COLO829 (cell line): ENCODE results near the gene INSIG2.

ENCODE experiments used
- DNase-seq: peaks from one replicate; pipeline ENCODE4 v3.0.0; 2012; ENCODE audit warnings: low spot score

INSIG2 gene

DNA sequence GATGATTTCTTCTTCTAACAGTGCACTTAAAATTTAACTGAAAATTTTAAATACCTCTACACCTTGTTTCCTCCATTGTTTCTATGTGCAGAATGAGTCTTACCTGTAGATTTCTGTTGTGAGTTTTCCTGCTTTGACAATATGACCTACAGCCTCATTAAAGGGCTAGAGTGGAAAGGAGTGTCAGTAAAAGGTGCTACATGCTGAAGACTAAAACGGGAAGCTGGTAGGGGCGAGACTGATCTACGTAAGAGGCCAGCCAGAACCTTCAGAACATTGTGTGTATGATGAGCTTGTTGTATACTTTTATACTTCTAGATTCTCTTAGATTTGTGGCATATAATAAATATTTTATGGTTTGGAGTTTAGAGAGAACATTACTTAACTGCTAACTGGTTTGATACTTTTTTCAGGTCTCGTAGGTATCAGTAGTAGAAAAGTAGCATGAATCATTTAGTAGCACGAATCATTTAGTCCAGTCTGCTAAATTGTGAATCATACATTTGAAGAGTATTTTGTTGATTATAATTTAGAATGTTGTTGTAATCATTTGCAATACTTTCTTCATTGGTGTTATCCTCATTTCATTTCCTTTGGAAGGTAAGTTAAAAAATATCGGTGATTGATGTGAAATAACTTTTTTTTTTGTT, 14.3 kb downstream of the INSIG2 start:
- DNase-seq = no peak

DNA sequence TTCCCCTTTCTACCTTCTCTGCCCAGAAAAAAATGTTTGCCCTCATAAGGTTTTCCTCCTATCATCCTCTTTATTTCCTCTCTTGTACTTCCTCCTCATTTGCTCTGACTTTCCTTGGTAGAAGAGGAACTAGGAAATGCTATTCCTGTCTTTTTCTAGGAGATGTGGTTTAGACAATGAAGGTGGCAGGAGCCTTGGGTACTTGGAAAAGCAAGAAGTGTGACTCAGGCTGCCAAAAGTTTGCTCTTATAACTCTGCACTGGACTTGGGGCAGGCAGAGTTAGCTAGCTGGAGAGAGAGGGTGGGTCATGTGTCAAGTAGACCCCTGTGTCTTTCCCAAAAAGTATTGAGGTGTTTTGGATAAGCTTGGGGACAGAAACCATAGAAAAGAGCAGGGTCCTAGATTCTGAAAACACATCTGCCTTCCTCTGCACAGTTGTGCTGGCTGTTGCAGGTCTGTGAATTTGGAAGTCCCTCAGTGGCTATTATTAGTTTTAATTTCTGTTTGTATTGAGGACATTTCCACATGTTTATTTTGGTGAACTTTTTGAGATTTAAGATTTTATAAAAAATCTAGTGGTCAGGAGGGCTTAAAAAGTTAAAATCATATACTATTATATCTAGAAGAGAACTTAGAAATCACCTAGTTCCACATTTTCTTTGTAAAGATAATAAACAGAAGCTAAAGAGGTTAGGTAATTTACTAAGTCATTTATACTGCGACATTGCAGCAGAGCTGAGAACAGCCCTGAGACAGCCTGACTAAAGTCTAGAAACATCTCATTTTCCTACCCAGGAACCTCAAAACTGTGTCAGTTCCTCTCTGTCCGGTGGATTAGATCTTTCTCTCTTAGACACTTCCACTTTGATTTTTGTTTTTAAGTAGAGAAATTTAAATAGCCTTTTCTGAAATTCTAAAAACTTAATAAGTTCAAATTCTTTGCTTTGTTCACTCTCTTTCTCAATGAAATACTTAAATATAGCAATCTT, 16.0 kb downstream of the INSIG2 start:
- DNase-seq = no peak

DNA sequence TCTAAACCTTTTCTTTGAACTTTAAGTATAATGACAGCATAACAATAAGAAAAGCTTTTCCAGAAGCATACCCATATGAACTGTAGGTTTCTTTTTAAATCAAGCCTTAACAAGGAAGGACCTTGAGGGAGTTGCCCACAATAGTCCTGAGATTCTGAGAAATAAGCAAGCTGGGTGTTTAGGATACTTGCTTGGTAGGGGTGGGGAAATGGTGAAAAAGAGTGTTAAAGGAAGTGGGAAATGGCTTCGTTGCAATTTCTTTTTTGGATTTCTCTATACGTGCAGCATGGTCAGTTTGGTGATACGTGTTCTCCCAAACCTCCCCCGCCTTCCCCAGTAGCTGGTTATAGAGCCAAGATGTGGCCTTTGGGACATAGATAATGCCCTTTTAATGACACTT, 17.2 kb downstream of the INSIG2 start:
- no peak for DNase-seq

DNA sequence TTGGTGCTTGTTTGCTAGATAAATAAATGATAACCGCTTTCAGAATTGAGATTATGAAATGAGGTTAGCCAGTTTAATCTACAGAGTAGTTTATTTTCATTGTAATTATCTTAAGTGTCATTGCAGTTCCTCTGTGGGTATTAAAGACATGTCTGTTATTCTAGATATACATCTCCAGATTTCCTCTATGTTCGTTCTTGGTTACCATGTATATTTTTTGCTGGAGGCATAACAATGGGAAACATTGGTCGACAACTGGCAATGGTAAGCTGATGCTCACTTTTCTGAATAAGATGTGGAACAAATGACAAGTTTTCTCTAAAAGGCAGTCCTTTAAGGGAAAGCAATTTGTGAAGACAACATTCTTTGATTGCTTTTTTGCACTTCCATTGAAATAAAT, 18.7 kb downstream of the INSIG2 start:
- no peak for DNase-seq

DNA sequence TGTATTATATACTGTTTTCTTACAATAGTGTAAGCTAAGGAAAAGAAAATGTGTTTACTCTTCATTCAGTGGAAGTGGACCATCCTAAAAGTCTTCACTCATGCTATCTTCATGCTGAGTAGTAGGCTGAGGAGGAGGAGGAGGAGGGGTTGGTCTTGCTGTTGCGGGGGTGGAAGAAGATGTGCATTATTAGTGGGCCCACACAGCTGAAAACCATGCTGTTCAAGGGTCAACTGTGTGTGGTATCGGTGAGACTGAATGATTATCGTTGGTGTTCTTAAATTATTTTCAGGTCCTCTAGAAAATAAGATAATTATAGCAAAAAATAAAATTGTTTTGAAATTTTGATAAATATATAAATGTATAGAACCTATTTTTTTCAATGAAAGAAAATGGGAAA, 22.0 kb downstream of the INSIG2 start:
- no peak for DNase-seq

DNA sequence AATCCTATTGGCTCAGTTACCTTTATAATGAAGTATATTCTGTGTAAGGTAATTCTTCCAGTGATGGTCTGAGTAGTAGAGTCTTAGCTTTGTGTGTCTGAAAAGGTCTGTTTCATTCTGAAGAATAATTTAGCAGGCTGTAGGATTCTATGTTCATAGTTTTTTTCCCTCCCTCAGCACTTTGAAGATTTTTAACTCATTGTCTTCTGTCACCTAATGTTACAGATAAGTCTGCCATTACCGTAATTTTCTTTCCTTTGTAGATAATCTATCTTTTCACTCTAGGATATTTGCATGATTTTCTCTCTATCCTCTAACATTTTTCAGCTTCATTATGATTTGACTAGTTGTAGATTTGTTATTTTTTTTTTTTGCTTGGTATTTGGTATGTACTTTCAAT, 22.7 kb downstream of the INSIG2 start:
- no peak for DNase-seq

DNA sequence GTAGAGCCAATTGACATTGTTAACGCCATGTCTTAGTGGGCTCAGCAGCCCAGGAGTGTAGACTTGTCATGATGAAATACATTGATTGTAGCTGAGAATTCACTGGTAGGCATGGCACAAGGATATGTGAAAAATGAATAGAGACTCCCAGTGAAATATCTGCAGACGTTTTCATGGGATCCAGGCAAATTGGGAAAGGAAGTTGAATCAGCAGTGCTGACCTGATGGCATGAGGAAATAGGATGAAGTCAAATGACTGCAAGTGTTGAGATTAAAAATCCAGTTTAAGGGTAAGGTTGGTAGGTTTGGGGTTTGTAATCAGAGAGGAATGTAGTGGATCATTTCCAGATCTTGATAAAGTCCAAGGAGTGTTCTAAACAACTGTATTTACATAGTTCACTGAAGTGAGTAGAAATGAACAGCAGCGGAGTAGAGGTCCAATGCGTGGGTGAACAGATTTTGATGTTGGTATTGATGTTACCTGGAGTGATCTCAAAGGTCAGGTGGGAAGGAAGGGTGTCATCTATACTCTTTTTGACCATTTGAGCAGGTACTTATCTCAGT, 24.6 kb downstream of the INSIG2 start:
- DNase-seq = no peak

DNA sequence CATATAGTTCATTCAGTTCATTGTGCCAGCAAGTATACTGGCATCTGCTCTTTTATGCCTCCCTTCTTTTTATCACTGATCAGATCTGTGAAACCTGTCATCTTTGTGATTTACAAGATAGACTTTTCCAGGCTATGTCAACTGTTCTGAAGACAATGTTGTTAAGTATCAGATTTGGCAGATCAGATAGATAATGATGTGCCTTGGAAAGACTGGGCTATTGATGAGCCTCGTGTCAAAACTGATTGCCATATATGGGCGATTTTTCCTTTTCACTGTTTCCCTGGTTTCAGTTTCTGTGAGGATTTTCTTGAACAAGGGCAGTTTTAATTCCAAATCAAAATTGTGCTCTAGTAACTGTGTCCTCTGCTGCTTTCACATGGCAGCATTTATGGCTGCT, 26.6 kb downstream of the INSIG2 start:
- DNase-seq = no peak

DNA sequence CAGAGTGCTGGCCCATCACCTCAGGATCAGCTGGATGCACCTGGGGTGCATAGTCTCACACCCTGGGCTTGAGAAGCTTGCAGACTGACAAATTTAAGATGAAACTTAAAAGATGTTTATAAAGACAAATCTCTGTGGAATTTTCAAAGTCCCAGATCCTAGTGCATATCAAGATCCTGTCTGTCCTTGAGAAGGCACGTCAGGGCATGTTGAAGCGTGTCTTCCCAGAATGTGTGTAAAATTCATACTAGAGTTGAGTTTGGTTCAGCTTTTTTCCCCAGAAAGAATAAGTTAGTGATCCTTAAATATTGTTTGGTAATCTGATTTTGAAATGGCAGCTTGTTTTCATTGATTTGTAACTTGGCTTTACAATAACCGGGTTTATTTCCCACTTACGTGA, 27.5 kb downstream of the INSIG2 start:
- DNase-seq = no peak

DNA sequence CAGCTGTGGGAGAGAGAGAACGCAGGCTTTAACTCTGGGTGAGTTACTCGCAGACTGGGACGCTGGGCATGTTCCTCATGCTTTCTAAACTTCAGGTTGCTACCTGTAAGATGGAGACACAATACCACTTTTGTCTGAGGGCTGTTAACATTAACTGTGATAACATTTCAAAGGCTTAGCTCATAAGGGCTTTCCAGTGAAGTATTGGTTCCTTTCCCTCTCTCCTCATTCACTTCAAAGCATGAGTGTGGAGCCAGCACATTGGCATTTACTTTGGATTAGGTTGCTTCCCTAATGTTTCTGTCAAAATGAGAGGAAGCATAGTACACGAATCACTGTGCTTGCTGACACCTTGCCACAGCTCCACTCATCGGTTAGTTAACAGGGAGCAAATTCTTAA, 30.2 kb downstream of the INSIG2 start:
- no peak for DNase-seq

DNA sequence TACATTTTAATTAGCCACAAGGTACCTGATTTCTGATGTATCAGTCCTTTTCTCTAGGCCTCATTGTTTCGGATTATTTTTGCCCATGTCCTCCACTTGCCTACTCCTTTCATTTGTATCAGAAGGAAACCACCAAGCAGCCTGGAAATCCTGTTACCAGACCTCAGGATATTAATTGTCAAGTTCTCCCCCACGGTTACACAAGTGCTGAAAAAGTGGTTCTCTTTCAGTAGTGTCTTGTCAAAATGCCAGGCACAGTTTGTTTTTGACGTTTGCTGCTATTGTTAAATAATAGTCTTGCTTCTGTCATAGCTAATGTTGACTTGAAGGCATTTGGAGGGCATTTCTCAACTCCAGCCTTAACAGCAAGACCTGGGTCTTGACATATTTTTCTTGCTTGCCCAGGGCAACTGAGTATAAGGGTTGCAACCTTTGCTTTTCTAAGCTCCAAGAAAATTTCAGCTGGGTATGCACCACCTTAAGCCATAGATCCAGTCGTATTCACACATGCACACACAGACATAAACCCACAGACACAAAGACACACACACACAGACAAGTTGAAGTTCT, 31.0 kb downstream of the INSIG2 start:
- no peak for DNase-seq

DNA sequence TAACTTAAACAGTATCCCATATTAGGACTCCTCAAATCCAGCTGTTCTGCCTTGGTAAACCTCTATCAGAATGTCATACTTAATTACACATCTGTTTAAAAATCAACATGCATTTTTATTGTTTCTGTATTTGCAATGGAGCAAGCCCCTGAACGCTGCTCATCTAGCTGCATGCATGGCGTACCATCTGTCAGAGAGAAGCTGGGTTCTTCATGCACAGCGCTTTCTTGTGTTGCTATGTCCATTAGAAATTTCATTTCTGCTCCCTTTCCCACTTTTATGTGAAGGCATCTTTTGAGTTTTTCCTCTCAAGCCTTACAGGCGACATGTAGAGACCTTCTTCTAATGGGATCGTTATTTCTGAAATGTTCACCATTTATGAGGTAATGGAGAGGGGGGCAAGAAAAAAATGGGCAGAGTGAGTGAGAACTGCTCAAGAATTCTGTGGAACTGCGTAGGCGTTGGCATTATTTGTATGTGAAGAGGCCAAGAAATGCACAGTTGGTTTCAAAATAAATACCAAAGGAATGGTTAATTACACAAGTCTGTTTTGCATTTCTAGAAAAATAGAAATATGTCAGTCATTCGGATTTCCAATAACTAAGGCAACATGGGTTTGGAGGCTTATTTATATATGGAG, 31.6 kb downstream of the INSIG2 start:
- no peak for DNase-seq

DNA sequence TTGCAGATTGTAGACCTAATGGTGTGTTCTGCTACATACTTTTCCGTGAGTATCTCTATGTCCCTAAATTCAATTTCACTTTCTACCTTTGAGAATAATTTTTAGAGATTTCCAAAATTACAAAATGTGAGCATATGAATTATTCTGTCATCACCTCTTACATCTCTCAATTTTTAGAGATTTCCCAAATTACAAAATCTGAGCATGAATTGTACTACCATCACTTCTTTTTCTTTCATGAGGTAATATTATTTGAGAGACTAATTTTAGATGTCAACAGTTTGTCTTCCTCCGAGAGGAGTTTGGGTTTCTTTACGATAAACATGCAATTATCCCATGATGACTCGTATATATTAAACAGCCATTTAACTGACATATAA, 32.1 kb downstream of the INSIG2 start:
- DNase-seq = no peak

DNA sequence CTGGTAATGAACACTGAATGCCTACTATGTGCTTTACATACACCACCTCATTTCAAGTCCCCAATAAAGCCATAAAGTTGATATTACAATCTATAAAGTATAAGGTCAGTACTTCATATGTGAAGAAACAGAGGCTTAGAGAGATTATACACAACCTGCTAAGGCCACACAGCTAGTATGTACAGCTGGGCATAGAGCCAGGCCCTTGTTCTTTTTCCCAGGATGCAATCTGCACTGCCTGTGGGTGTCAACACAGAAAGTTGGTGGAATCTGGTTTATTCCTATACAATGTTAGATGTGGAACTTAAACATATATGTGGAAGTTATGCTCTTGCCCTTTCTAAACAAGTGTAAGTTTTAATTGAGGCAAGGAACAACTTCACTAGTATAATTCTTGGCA, 32.8 kb downstream of the INSIG2 start:
- no peak for DNase-seq

DNA sequence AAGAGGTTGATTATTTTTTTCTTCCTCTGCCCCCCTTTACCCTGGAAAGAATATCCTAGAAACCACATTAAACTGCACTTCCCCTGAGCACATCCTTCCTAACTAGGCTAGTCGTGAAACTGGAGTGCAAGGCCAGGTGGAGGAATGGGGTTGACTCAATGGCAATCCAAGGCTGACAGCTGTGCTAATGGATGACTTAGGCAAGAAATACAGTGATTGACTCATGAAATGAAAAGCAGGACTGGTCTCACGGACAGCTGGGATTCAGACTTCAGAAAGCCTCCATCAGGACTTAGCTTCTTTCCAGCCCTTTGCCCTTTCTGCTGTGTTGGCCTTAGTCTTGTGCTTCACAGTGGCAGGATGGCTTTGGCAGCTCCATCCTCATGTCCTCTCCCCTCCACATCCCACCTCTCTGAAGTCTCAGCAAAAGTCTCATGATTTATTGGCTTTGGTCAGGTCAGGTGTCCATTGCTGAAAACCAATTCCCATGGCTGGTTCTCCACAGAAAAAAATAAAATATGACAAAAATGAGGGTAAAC, 33.8 kb downstream of the INSIG2 start:
- no peak for DNase-seq

DNA sequence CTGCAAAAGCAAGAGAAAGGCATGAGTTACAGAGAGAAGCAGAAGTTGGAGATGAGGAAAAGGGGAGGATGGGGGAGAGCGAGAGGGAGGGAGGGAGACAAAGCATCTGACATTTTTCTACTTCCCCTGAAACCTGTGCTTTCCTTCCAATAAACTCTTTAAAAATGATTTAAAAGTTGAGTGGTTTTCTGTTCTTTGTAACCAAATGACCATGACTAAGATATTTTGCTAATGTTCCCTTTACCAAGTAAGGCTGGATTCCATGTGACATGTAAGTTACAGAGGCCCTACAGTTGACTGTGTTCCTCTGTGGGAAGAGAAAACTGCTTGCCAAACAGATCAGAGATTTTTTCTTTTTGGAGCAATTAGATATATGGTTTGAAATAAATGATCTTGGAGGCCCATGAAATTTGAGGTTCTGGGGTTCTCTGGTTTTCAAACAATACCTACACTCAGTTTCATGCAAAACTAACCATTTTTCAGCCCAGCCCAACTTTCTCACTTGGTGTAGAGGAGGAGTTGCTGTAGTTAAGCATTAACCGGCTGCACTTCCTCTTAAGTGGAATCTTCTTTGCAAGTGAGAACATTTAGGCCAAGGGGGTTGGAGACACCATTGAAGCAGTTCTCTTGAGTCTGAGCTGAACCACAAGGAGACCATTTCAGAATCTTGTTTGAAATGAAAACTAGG, 34.5 kb downstream of the INSIG2 start:
- no peak for DNase-seq

DNA sequence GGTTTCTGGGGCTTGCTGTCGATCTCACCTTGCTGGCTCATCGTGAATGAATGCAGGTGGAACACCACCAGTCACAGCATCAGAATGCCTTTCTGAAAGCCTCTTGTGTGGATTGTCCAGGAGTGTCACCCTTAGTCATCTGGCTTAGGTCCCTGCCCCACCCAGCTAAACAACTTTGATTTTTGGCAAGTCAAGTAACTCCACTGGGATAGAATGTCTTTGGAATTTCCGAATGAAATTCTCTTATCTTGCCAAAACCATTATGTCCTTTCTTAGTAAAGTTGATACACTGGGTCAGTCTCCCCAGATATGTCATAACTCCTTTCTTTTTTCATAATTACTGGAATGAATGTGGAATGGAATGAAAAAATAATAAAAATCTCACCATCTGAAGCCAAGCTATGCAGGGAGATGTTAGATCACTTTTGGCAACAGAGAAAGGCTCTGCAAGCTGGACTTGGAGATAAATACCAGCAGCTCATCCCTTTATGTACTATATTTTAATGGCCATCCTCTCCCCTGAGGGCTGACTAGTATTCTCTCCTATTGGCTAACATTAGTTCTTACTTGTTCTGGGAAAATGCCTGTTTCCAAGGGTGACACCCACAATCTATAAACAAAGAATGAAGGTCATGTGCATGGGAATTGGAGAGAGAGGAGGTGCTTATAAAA, 35.4 kb downstream of the INSIG2 start:
- peak; percentile 72 for DNase-seq

DNA sequence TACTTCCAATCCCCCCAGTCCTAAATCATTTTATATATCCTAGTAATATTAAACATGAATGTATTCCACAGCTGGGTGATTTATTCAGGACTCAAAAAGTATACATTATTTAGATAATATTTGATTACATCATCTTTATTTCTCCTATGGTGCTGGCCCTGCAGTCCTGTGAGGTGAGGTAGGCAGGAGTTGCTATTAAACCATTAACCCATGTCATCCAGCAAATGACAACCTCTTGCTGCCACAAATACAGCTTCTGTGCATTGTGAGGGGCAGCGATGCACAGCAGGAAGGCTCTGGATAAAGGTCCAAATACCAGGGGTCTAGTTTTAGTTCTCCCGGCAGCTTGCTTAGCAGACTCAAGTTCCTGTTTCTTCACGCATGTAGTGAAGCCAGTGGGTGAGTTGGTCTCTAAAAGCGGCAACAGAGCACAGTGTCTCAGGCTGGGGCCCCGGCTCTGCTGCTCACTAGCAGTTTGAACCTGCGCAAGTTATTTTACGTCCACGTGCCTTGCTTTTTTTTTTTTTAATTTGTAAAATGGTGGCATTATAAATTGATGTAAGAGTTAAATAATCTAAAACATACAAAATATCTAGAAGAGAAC, 36.1 kb downstream of the INSIG2 start:
- no peak for DNase-seq

DNA sequence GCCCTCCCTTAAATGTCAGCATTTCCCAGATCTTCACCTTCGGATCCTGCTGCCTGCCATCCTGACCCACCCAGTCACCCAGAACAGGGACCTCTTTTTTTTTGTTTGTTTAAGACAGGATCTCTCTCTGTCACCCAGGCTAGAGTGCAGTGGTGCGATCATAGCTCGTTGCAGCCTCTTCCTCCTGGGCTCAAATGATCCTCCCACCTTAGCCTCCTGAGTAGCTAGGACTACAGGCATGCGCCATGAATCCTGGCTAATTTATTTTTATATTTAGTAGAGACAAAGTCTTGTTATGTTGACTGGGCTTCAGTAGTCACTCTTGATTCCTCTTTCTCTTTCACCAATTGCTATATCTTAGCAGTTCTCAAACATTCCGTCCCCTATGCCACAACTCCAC, 39.0 kb downstream of the INSIG2 start:
- no peak for DNase-seq

DNA sequence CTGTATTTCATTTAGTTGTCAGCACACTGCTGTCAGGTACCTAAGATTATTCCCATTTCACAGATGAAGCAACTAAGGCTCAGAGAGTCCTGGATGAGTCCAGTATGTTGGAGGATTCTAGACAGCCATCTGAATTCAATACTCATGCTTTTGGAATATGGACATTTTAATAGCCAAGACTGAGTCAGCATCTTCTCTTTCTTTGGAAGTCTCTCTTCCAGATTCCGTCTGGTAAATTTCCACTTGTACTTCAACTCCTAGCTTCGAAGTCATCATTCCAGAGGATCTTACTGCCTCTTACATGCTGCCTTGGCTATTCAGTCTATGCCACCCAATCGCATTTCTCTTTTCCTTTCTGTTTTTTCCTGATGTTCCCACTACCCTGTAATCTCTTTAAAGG, 40.6 kb downstream of the INSIG2 start:
- DNase-seq = no peak

DNA sequence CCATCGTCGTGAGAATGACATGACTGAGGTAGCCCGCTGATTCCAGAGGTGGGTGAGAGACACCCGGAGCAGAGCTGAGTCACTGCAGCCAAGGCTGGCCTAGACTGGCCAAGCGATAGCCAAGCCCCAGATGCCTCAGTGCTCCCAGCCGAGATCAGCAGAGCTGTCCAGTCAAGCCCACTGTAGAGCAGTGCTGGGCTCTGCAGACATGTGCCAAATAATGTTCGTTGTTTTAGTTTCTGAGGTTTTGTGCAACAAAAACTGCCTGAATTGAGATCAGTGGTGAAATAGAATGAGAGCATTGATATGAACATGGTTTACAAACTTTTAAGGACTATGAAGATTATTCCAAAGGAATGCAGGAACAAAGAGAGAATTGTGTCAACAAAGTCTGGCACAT, 42.1 kb downstream of the INSIG2 start:
- peak; percentile 91 for DNase-seq
